Measurements from ENCODE around the gene AGPAT3.

GRCh38 chr21:43825936-43826622 is 38.9 kb upstream of the AGPAT3 start:
- TF ChIP-seq, protein P1, sequence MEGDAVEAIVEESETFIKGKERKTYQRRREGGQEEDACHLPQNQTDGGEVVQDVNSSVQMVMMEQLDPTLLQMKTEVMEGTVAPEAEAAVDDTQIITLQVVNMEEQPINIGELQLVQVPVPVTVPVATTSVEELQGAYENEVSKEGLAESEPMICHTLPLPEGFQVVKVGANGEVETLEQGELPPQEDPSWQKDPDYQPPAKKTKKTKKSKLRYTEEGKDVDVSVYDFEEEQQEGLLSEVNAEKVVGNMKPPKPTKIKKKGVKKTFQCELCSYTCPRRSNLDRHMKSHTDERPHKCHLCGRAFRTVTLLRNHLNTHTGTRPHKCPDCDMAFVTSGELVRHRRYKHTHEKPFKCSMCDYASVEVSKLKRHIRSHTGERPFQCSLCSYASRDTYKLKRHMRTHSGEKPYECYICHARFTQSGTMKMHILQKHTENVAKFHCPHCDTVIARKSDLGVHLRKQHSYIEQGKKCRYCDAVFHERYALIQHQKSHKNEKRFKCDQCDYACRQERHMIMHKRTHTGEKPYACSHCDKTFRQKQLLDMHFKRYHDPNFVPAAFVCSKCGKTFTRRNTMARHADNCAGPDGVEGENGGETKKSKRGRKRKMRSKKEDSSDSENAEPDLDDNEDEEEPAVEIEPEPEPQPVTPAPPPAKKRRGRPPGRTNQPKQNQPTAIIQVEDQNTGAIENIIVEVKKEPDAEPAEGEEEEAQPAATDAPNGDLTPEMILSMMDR (IDR thresholded peaks at IDR 0.05): peak in 2 of 4 experiments; percentile 11 to 17
- TF ChIP-seq POLR2A (IDR thresholded peaks at IDR 0.05): no peak
- TF ChIP-seq POLR2AphosphoS5 (IDR thresholded peaks at IDR 0.05): peak; percentile 20

All from prostate gland (tissue), 2 donors.